Heart left ventricle (tissue), 16 donors: ENCODE data around the gene SH3PXD2A. TPM values are rescaled to one million over a fixed set of nuclear protein-coding genes. Genes with fewer than 3 reads are reported as not detected.
"Not testable (repeated sequence)": the region's sequence is repeated elsewhere in the genome, so short reads cannot be mapped to it uniquely, and the experiment has no call there.

Experiments
- ATAC-seq, 4 donors: fragments of 200-7000 bp; cut with Tn5 transposase; one replicate each; pipeline ENCODE4 v1.9.1; 2020 to 2022; ENCODE audit warnings: moderate library complexity in 4 of 4, mild to moderate bottlenecking in 3 of 4, moderate number of reproducible peaks in 1 of 4
- DNase-seq, 5 donors: peaks; one replicate each; pipeline ENCODE4 v3.0.0-alpha.2; 2020
- H3K27ac ChIP-seq, 12 donors: fragments of 200-600 bp; sonication (generic) in 4 of 12; one replicate each; pipeline versions ENCODE4 v1.5.0 to v1.8.0; 2016 to 2022; ENCODE audit warnings: mild to moderate bottlenecking in 2 of 12
- H3K27me3 ChIP-seq, 9 donors: fragments of 200-600 bp; sonication (generic) in 2 of 9; one replicate each; pipeline versions ENCODE4 v1.5.1 to v1.8.0; 2016 to 2022; ENCODE audit warnings: mild to moderate bottlenecking in 3 of 9
- H3K36me3 ChIP-seq, 9 donors: fragments of 200-600 bp; sonication (generic) in 2 of 9; one replicate each; pipeline versions ENCODE4 v1.5.0 to v1.8.0; 2018 to 2022; ENCODE audit warnings: mild to moderate bottlenecking in 2 of 9
- H3K4me1 ChIP-seq, 12 donors: fragments of 200-600 bp; sonication (generic) in 4 of 12; one replicate each; pipeline versions ENCODE4 v1.5.0 to v1.8.0; 2016 to 2022; ENCODE audit warnings: mild to moderate bottlenecking in 3 of 12
- H3K4me3 ChIP-seq, 12 donors: fragments of 200-600 bp; sonication (generic) in 4 of 12; one replicate each; pipeline versions ENCODE4 v1.5.0 to v1.8.0; 2017 to 2022; ENCODE audit warnings: mild to moderate bottlenecking in 9 of 12, moderate library complexity in 4 of 12
- H3K9me3 ChIP-seq, 12 donors: fragments of 200-600 bp; sonication (generic) in 4 of 12; one replicate each; pipeline versions ENCODE4 v1.5.0 to v1.8.0; 2016 to 2022; ENCODE audit warnings: mild to moderate bottlenecking in 1 of 12
- POLR2A ChIP-seq, 2 donors: fragments of 450-650 bp; IDR thresholded peaks; one replicate each; pipeline ENCODE4 v1.6.1; 2017; ENCODE audit warnings: antibody characterized with exemption in 2 of 2, mild to moderate bottlenecking in 2 of 2, moderate library complexity in 2 of 2
- WGBS, 4 donors: extraction: QIAGEN DNeasy Blood & Tissue Kit in 2 of 4; methylation state at CpG; one replicate each; pipeline versions ENCODE4 v1.1.5 to v1.1.7; 2013 to 2018; 5-methylcytosine and 5-hydroxymethylcytosine counted together
- intact Hi-C, 10 donors: fragments of 100-400 bp; cut with DNase I; formaldehyde crosslinking; loops; one replicate each; pipeline versions ENCODE4 v1.11.1 to v1.14.2; 2022
- polyA plus RNA-seq, 2 donors: library from polyadenylated mRNA; stranded (reverse); fragments of 200-250 nt; gene quantifications; one replicate each; pipeline ENCODE4 v1.2.3, GENCODE V29; 2013
- total RNA-seq, 9 donors: library from RNA; depleted of rRNA in 2 of 9; stranded (reverse); fragments of >200 nt in 2 of 9; fragmentation: NEBNext Ultra II Directional in 3 of 9; extraction: Animal tissue kit (Norgen Biotek cat#: 25700) in 3 of 9; gene quantifications; one replicate each; pipeline versions ENCODE4 v1.1.0 to v1.2.4, GENCODE V29; 2016 to 2023
- TF ChIP-seq, protein P1 (sequence below), 12 donors: fragments of 200-600 bp; sonication (generic) in 4 of 12; IDR thresholded peaks; one replicate each; pipeline versions ENCODE4 v1.5.0 to v1.8.0; 2018 to 2022; ENCODE audit warnings: antibody characterized with exemption in 12 of 12, mild to moderate bottlenecking in 5 of 12
- donor health status: ischemic (EF 13 %, LVEDD 7.1; RV severe dilation, severe dysfunction).
- donor health status: healthy with polysubstance abuse.
- donor health status: DM: no; HTN: yes; CAD: no.
- donor health status: DM: no; HTN: no; CAD: no.
- donor health status: ischemic (EF 25% LVEDD 6.9; RV normal size, moderate dysfunction).
- donor health status: ischemic (EF 25% LVEDD 5.7; RV mildly dilated, moderate dysfunction).
- donor health status: healthy.
- donor health status: DM: yes; HTN: yes; CAD: no.
- donor health status: ischemic (EF 35%, LVEDD 5.7; RV mildly dilated, moderate dysfunction).
- donor health status: nonischemic (EF 11% LVEDD 7.7; RV severe dilation, severe dysfunction).
- donor health status: DM: yes; HTN: yes; CAD: no.
- donor health status: PGD.
- donor health status: ischemic (EF 29% LVEDD 5.4; RV normal size, mild dysfunction).
- donor health status: nonischemic (EF 23%, LVEDD 6.1; RV moderate dilation, normal function).

Gene SH3PXD2A
- total and polyA plus RNA-seq, 11 donors: 11.8 to 43.4 (median 31.1) TPM

DNA sequence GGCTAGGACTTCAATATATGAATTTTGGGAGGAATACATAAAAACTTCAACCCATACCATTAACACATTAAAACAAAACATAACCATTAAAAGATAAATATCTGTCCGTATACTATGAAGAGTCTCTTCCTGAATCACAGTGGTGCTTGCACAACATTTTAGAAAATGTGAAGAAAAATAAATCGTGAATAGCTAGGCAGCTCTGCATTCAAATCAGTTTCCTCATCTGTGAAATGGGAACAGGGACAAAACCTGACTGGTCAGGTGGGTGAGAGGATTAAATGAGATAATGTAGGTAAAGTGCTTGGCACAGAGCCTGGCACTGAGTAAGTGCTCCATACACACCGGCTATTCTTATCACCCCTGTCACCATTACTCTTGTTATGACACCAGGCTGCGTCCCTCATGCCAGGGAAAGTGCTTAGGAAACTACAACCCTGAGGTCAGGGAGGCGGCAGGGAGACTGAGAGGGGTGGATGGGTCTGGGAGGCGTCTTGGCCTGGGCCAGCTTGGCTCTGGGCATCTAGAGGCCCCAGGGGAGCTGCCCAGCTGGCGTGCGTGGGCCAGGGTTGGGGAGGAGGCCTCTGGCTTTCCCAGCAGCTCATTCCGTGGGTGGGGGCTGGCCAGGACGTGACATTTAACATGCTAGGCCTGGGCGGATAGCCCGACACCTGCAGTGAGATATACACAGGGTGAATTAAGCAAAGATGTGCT lies 78.3 kb downstream of the SH3PXD2A start:
- 39 to 54% (median 50%) methylated on average over 8 to 12 of the region's 12 CpGs for WGBS, 4 donors
- intact Hi-C loops: loop anchor here in 6 of 10 donors (5.0 to 10.0 kb wide), 4 partner anchors 45 to 80 kb away; partner anchors contain the start of gene SH3PXD2A (in 4 of the 6)
- H3K4me1 ChIP-seq: peaks cover 8 to 60% (median 39%) of the 10 kb centered on the region in 12 donors
- H3K36me3 ChIP-seq: no peaks in the 10 kb centered on the region
- H3K27ac ChIP-seq: peak overlapping the region in 2 of 12 donors; percentile 15 to 21
- ATAC-seq: peak in 3 of 4 donors; percentile 32 to 68 (median 53)
- TF ChIP-seq, protein P1, sequence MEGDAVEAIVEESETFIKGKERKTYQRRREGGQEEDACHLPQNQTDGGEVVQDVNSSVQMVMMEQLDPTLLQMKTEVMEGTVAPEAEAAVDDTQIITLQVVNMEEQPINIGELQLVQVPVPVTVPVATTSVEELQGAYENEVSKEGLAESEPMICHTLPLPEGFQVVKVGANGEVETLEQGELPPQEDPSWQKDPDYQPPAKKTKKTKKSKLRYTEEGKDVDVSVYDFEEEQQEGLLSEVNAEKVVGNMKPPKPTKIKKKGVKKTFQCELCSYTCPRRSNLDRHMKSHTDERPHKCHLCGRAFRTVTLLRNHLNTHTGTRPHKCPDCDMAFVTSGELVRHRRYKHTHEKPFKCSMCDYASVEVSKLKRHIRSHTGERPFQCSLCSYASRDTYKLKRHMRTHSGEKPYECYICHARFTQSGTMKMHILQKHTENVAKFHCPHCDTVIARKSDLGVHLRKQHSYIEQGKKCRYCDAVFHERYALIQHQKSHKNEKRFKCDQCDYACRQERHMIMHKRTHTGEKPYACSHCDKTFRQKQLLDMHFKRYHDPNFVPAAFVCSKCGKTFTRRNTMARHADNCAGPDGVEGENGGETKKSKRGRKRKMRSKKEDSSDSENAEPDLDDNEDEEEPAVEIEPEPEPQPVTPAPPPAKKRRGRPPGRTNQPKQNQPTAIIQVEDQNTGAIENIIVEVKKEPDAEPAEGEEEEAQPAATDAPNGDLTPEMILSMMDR (IDR thresholded peaks at IDR 0.05): no peak
- no peak for TF ChIP-seq POLR2A (IDR thresholded peaks at IDR 0.05)
- H3K4me3 ChIP-seq: no peak overlapping the region
- peak; percentile 60 to 84 (median 72) for DNase-seq
- peaks cover 0 to 11% (median 0%) of the 10 kb centered on the region in 12 donors for H3K9me3 ChIP-seq
- H3K27me3 ChIP-seq: no peaks in the 10 kb centered on the region

DNA sequence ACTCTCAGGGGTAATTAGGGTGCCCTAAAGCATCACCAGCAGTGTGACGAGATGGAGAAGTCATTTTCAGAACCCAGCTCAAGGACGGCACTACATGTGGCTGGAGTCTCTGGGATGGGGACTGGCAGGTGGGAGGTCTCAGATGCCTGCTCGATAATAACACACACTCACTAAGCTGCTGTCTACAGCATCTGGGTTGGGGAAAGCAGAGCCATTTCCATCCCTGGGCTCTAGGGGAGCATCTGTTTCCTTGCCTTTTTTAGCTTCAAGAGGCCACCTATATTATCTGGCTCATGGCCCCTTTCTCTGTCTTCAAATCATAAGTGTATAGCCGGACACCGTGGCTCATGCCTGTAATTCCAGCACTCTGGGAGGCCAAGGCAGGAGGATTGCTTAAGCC lies 79.6 kb downstream of the SH3PXD2A start:
- intact Hi-C loops: loop anchor here in 6 of 10 donors (5.0 to 10.0 kb wide), 4 partner anchors 47 to 82 kb away; partner anchors contain the start of gene SH3PXD2A (in 4 of the 6)
- WGBS, 4 donors: 75 to 87% (median 80%) methylated on average over 3 to 5 of the region's 5 CpGs
- ATAC-seq: no peak
- Histone ChIP-seq H3K27ac (no peak overlapping the region), H3K4me3 (no peak overlapping the region), H3K36me3 (no peaks in the 10 kb centered on the region), H3K4me1 (peaks cover 8 to 60% (median 40%) of the 10 kb centered on the region in 12 donors), H3K9me3 (peaks cover 0 to 11% (median 0%) of the 10 kb centered on the region in 12 donors), H3K27me3 (no peaks in the 10 kb centered on the region)
- TF ChIP-seq, protein P1 (IDR thresholded peaks at IDR 0.05): no peak
- TF ChIP-seq POLR2A (IDR thresholded peaks at IDR 0.05): no peak
- DNase-seq: peak in 1 of 5 donors; percentile 14

DNA sequence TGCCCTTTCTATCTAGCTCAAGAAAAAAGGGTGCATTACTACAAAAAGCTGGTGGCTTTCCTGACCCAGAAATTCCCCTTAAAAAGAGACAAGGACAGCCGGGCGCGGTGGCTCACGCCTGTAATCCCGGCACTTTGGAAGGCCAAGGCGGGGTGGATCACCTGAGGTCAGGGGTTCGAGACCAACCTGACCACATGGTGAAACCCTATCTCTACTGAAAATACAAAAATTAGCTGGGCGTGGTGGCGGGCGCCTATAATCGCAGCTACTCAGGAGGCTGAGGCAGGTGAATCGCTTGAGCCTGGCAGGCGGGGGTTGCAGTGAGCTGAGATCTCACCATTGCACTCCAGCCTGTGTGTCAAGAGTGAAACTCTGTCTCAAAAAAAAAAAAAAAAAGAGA lies 82.5 kb downstream of the SH3PXD2A start:
- ATAC-seq, DNase-seq, H3K27me3 ChIP-seq, H3K36me3 ChIP-seq: not testable (repeated sequence)
- H3K9me3 ChIP-seq: peaks cover 0 to 11% (median 0%) of the 10 kb centered on the region in 12 donors
- intact Hi-C loops: loop anchor here in 4 of 10 donors (5.0 to 10.0 kb wide), 3 partner anchors 61 to 84 kb away; partner anchors contain the start of gene SH3PXD2A (in 4 of the 4)
- WGBS, 4 donors: 78 to 87% (median 80%) methylated on average over 13 of the region's 13 CpGs
- H3K4me1 ChIP-seq: peaks cover 0 to 38% (median 22%) of the 10 kb centered on the region in 12 donors
- H3K4me3 ChIP-seq: peak overlapping the region in 9 of 12 donors; percentile 22 to 59 (median 45)
- peak overlapping the region; percentile 56 to 89 (median 78) for H3K27ac ChIP-seq

DNA sequence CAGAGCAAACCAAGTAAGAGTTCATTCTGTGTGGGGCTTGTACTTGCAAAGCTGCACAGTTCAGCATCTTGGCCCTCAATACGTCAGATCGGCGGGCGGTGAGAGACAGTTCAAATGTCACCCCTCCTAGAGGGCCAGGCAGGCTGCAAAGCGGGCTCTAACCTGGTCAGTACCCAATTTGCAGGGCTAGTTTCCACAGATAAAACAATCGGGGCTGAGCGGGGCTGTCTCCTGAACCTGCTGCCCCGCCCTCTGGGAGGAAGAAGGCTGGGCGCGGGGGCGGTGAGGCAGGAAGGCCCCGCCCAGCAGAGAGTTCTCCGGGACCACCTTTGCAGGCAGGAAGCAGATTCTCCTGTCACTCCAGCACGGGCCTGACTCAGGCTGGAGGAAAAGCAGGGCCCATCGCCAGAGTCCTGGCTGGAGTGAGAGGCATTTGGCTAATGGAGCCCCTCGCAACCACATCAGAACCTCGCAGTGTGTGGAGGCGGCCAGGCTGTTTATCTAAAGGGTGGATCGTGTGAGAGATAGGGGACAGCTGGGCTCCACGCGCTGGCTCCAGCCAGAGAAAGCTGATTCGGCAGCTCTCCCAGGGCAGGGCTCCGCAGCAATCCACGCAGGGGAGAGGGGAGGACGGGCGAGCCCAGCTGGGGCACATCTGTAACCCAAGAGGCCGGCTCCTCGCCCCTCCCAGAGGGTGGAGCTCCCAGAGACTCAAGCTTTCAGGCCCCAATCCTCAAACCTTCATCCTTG lies 83.1 kb downstream of the SH3PXD2A start:
- peaks cover 0 to 40% (median 18%) of the 10 kb centered on the region in 12 donors for H3K4me1 ChIP-seq
- H3K27ac ChIP-seq: peak overlapping the region; percentile 56 to 89 (median 78)
- TF ChIP-seq, protein P1 (IDR thresholded peaks at IDR 0.05): no peak
- peak in 1 of 2 donors; percentile 23 for TF ChIP-seq POLR2A (IDR thresholded peaks at IDR 0.05)
- peak; percentile 83 to 93 (median 90) for ATAC-seq
- WGBS, 4 donors: 8 to 13% (median 10%) methylated on average over 21 to 28 of the region's 28 CpGs
- intact Hi-C loops: loop anchor here in 4 of 10 donors (5.0 to 10.0 kb wide), 3 partner anchors 60 to 85 kb away; partner anchors contain the start of gene SH3PXD2A (in 4 of the 4)
- H3K4me3 ChIP-seq: peak overlapping the region in 10 of 12 donors; percentile 22 to 59 (median 44)
- DNase-seq: peak; percentile 86 to 92 (median 89)
- H3K36me3 ChIP-seq: no peaks in the 10 kb centered on the region
- peaks cover 0 to 11% (median 0%) of the 10 kb centered on the region in 12 donors for H3K9me3 ChIP-seq
- H3K27me3 ChIP-seq: no peaks in the 10 kb centered on the region
